Ectodermal cell (in vitro differentiated cells): Measurements from ENCODE around the gene TMEM171.

Experiments used
- H3K27ac ChIP-seq: 2 replicates; pipeline ENCODE4 v1.7.0; 2013; ENCODE audit warnings: mild to moderate bottlenecking, low read depth, low read length; ENCODE audit not compliant: insufficient read depth, poor library complexity, severe bottlenecking
- H3K27me3 ChIP-seq: 2 replicates; pipeline ENCODE4 v1.7.0; 2013; ENCODE audit warnings: mild to moderate bottlenecking, low read length; ENCODE audit not compliant: insufficient read depth, control insufficient read depth, poor library complexity, severe bottlenecking
- H3K36me3 ChIP-seq: one replicate; pipeline ENCODE4 v1.7.0; 2013; ENCODE audit warnings: low read length; ENCODE audit not compliant: control insufficient read depth, insufficient read depth
- H3K4me1 ChIP-seq: one replicate; pipeline ENCODE4 v1.7.0; 2013; ENCODE audit warnings: low read length; ENCODE audit not compliant: control insufficient read depth, insufficient read depth
- H3K4me3 ChIP-seq: 2 replicates; pipeline ENCODE4 v1.7.0; 2013; ENCODE audit warnings: low read depth, low read length, control low read depth; ENCODE audit not compliant: insufficient read depth
- H3K9me3 ChIP-seq: 2 replicates; pipeline ENCODE4 v1.7.0; 2013; ENCODE audit warnings: mild to moderate bottlenecking, low read length, moderate library complexity; ENCODE audit not compliant: control insufficient read depth
- WGBS, 2 experiments: methylation state at CpG; one replicate each; pipeline ENCODE4 v1.1.7; 2013; ENCODE audit warnings: missing lambda C conversion rate in 2 of 2; 5-methylcytosine and 5-hydroxymethylcytosine counted together

The TMEM171 gene

GRCh38 chr5:73171495-73171894 lies 51.1 kb downstream of the TMEM171 start:
- Histone ChIP-seq H3K9me3 (no peaks in the 10 kb centered on the region), H3K36me3 (no peaks in the 10 kb centered on the region), H3K27ac (no peak overlapping the region), H3K4me3 (no peak overlapping the region), H3K27me3 (no peaks in the 10 kb centered on the region), H3K4me1 (no peaks in the 10 kb centered on the region)

- H3K4me1 ChIP-seq = no peaks in the 10 kb centered on the region
- WGBS, 2 experiments = 95 to 96% methylated on average over 5 of the region's 5 CpGs
- H3K9me3 ChIP-seq = no peaks in the 10 kb centered on the region
- H3K27ac ChIP-seq = no peak within 1 kb of the TSS
- H3K36me3 ChIP-seq = no peaks in the 10 kb centered on the region
- no peak within 1 kb of the TSS for H3K4me3 ChIP-seq
- H3K27me3 ChIP-seq = no peaks in the 10 kb centered on the region
Measured at GRCh38 chr5:73172951-73173350, 52.6 kb downstream of the TMEM171 start, which contains the start of gene TMEM174. Gene TMEM174 (plus strand): TSS chr5:73173193. CDS start chr5:73173244, 51 bp downstream.

- Histone ChIP-seq H3K9me3 (no peaks in the 10 kb centered on the region), H3K4me1 (no peaks in the 10 kb centered on the region), H3K36me3 (no peaks in the 10 kb centered on the region), H3K27me3 (no peaks in the 10 kb centered on the region), H3K4me3 (no peak overlapping the region), H3K27ac (no peak overlapping the region)
- 85 to 88% methylated on average over 8 of the region's 8 CpGs for WGBS, 2 experiments
Measured at GRCh38 chr5:73174100-73174815, 53.9 kb downstream of the TMEM171 start.

GRCh38 chr5:73176250-73176649 lies 55.9 kb downstream of the TMEM171 start:
- H3K4me1 ChIP-seq = no peaks in the 10 kb centered on the region
- WGBS, 2 experiments = 86 to 87% methylated on average over 2 of the region's 2 CpGs
- H3K9me3 ChIP-seq = no peaks in the 10 kb centered on the region
- H3K27me3 ChIP-seq = no peaks in the 10 kb centered on the region
- no peak overlapping the region for H3K4me3 ChIP-seq
- H3K27ac ChIP-seq = no peak overlapping the region
- no peaks in the 10 kb centered on the region for H3K36me3 ChIP-seq

- 89 to 97% methylated on average over 4 to 5 of the region's 5 CpGs for WGBS, 2 experiments
Measured at GRCh38 chr5:73178265-73178664, 57.9 kb downstream of the TMEM171 start.

GRCh38 chr5:73179730-73180129 lies 59.4 kb downstream of the TMEM171 start:
- WGBS, 2 experiments = 94 to 98% methylated on average over 3 of the region's 3 CpGs
- Histone ChIP-seq H3K36me3 (no peaks in the 10 kb centered on the region), H3K4me1 (no peaks in the 10 kb centered on the region), H3K27me3 (no peaks in the 10 kb centered on the region), H3K4me3 (no peak overlapping the region), H3K9me3 (peaks cover 2% of the 10 kb centered on the region), H3K27ac (no peak overlapping the region)

More at GRCh38 chr5:73178265-73178664, 57.9 kb downstream of the TMEM171 start:
- H3K27me3 ChIP-seq = no peaks in the 10 kb centered on the region
- H3K9me3 ChIP-seq = no peaks in the 10 kb centered on the region
- no peak overlapping the region for H3K4me3 ChIP-seq
- H3K36me3 ChIP-seq = no peaks in the 10 kb centered on the region
- H3K27ac ChIP-seq = no peak overlapping the region
- no peaks in the 10 kb centered on the region for H3K4me1 ChIP-seq

- Histone ChIP-seq H3K36me3 (no peaks in the 10 kb centered on the region), H3K9me3 (peaks cover 2% of the 10 kb centered on the region), H3K27me3 (no peaks in the 10 kb centered on the region), H3K27ac (no peak overlapping the region), H3K4me3 (no peak overlapping the region), H3K4me1 (no peaks in the 10 kb centered on the region)
Measured at GRCh38 chr5:73180566-73180965, 60.2 kb downstream of the TMEM171 start.
